HepG2 (cell line): ENCODE data around the gene S100A8. TPM values are rescaled to one million over a fixed set of nuclear protein-coding genes. Genes with fewer than 3 reads are reported as not detected.

Source experiments
- ATF1 ChIP-seq: IDR thresholded peaks from 2 replicates; pipeline ENCODE4 v1.6.1; 2016; ENCODE audit warnings: mild to moderate bottlenecking, control low read depth
- CBX2 ChIP-seq, 2 experiments: fragments of 200-600 bp in 1 of 2; sonication (generic); formaldehyde crosslinking in 1 of 2; IDR thresholded peaks; 2 replicates each; pipeline versions ENCODE4 v1.7.0 to v1.8.1; 2018 to 2022; ENCODE audit warnings: low read depth in 2 of 2, low read length in 1 of 2, mild to moderate bottlenecking in 1 of 2, missing genetic modification reagents in 1 of 2
- CEBPZ ChIP-seq: IDR thresholded peaks from 2 replicates; pipeline ENCODE4 v1.6.1; 2012; ENCODE audit warnings: low read length, improper control_type of control experiment
- CREBL2 ChIP-seq: sonication (generic); formaldehyde crosslinking; IDR thresholded peaks from 2 replicates; pipeline ENCODE4 v1.8.1; 2023; ENCODE audit warnings: missing genetic modification reagents, mild to moderate bottlenecking, borderline replicate concordance
- EEA1 ChIP-seq: sonication (generic); formaldehyde crosslinking; IDR thresholded peaks from 2 replicates; pipeline ENCODE4 v1.5.1; 2020; ENCODE audit warnings: mild to moderate bottlenecking, missing genetic modification reagents, borderline replicate concordance
- FOXP4 ChIP-seq: sonication (generic); formaldehyde crosslinking; IDR thresholded peaks from 2 replicates; pipeline ENCODE4 v1.4.0; 2020; ENCODE audit warnings: missing genetic modification reagents
- HDAC2 ChIP-seq: sonication (generic); formaldehyde crosslinking; IDR thresholded peaks from 2 replicates; pipeline ENCODE4 v1.4.0; 2020; ENCODE audit warnings: missing genetic modification reagents
- KAT8 ChIP-seq: IDR thresholded peaks from 2 replicates; pipeline ENCODE4 v1.6.1; 2016; ENCODE audit warnings: missing genetic modification reagents, missing compliant biosample characterization
- KLF9 ChIP-seq: IDR thresholded peaks from 2 replicates; pipeline ENCODE4 v1.6.1; 2016; ENCODE audit warnings: low read depth
- NCOR1 ChIP-seq: fragments of 200-600 bp; sonication (generic); IDR thresholded peaks from 2 replicates; pipeline ENCODE4 v1.7.0; 2017; ENCODE audit warnings: antibody characterized with exemption, low read length, borderline replicate concordance
- TOE1 ChIP-seq: sonication (generic); formaldehyde crosslinking; IDR thresholded peaks from 2 replicates; pipeline ENCODE4 v1.4.0; 2020; ENCODE audit warnings: mild to moderate bottlenecking, missing genetic modification reagents
- ZBTB44 ChIP-seq: sonication (generic); formaldehyde crosslinking; IDR thresholded peaks from 2 replicates; pipeline ENCODE4 v1.4.0; 2020; ENCODE audit warnings: missing genetic modification reagents
- ZNF143 ChIP-seq: sonication (generic); formaldehyde crosslinking; IDR thresholded peaks from 2 replicates; pipeline ENCODE4 v1.4.0; 2020; ENCODE audit warnings: missing genetic modification reagents
- ZNF335 ChIP-seq: sonication (generic); formaldehyde crosslinking; IDR thresholded peaks from 2 replicates; pipeline ENCODE4 v1.4.0; 2020; ENCODE audit warnings: missing genetic modification reagents
- ZNF431 ChIP-seq: sonication (generic); formaldehyde crosslinking; IDR thresholded peaks from 2 replicates; pipeline ENCODE4 v1.9.0; 2022; ENCODE audit warnings: missing genetic modification reagents, low read depth, mild to moderate bottlenecking, borderline replicate concordance
- ZNF580 ChIP-seq: IDR thresholded peaks from 2 replicates; pipeline ENCODE4 v1.6.1; 2016; ENCODE audit warnings: low read depth, borderline replicate concordance
- ZNF709 ChIP-seq: sonication (generic); formaldehyde crosslinking; IDR thresholded peaks from 2 replicates; pipeline ENCODE4 v1.5.0; 2020; ENCODE audit warnings: mild to moderate bottlenecking, missing genetic modification reagents
- ZSCAN20 ChIP-seq: sonication (generic); formaldehyde crosslinking; IDR thresholded peaks from 2 replicates; pipeline ENCODE4 v1.4.0; 2020; ENCODE audit warnings: missing genetic modification reagents, mild to moderate bottlenecking, borderline replicate concordance
- polyA plus RNA-seq, 8 experiments: library from polyadenylated mRNA; depleted of rRNA in 3 of 8; stranded (reverse) in 7 of 8; unstranded in 1 of 8; fragments of >200 nt; fragmentation: Illumina TruSeq in 4 of 8; extraction: Trizol in 4 of 8; gene quantifications; 2 replicates each; pipeline versions ENCODE4 v1.2.1 to v1.2.3, GENCODE V29; 2011 to 2016; ENCODE audit warnings: low read depth in 4 of 8, missing spikeins in 1 of 8, mixed read lengths in 1 of 8; ENCODE audit not compliant: insufficient read depth in 1 of 8
- total RNA-seq, 5 experiments: library from RNA; depleted of rRNA; stranded (reverse); fragments of >200 nt; fragmentation: Illumina TruSeq; extraction: Trizol; gene quantifications; 2 replicates each; pipeline ENCODE4 v1.2.3, GENCODE V29; 2016; ENCODE audit warnings: low read depth in 1 of 5
- TF ChIP-seq, protein P1 (sequence below): sonication (generic); formaldehyde crosslinking; IDR thresholded peaks from 2 replicates; pipeline ENCODE4 v1.5.1; 2020; ENCODE audit warnings: missing genetic modification reagents, mild to moderate bottlenecking, borderline replicate concordance
- TF ChIP-seq, protein P2 (sequence below): sonication (generic); formaldehyde crosslinking; IDR thresholded peaks from 2 replicates; pipeline ENCODE4 v1.4.0; 2020; ENCODE audit warnings: missing genetic modification reagents

The S100A8 gene
- total and polyA plus RNA-seq, 2 of the 13 experiments (the other 11 are each of a cell fraction or from before 2014, with no cell fraction given) = not detected

- peak; percentile 83; the same call in 1 of the 2 replicates for TF ChIP-seq ZNF580 (CRISPR knock-in tag)
- TF ChIP-seq, protein P1, sequence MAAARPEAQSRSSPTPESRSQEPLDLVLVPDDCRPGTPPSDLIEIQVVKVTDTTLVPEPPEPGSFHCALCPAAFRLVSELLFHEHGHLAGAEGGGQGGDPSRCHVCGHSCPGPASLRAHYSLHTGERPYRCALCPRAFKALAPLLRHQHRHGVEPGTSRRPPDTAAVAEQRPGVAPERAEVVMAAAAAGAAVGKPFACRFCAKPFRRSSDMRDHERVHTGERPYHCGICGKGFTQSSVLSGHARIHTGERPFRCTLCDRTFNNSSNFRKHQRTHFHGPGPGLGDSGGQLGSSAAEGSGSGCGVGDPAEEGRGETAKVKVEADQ (CRISPR knock-in tag) = no peak
- no peak for TF ChIP-seq CEBPZ
- TF ChIP-seq TOE1 (CRISPR knock-in tag) = no peak
- no peak for TF ChIP-seq CREBL2 (CRISPR knock-in tag)
- no peak for TF ChIP-seq EEA1 (CRISPR knock-in tag)
- no peak for TF ChIP-seq NCOR1
- TF ChIP-seq ZNF709 (CRISPR knock-in tag) = no peak
- TF ChIP-seq ATF1 (CRISPR knock-in tag) = peak; percentile 90
- no peak for TF ChIP-seq FOXP4 (CRISPR knock-in tag)
- TF ChIP-seq ZSCAN20 = no peak
- TF ChIP-seq ZBTB44 (CRISPR knock-in tag) = no peak
- TF ChIP-seq CBX2 (IDR thresholded peaks at IDR 0.05; ENCODE audit: low read depth, low read length) = no peak
- TF ChIP-seq CBX2 (CRISPR knock-in tag; IDR thresholded peaks at IDR 0.05; ENCODE audit: low read depth) = no peak
- 0 out of 2 replicates have a peak, but pooled peaks have one; percentile 45 for TF ChIP-seq ZNF335 (CRISPR knock-in tag)
- 0 out of 2 replicates have a peak, but pooled peaks have one; percentile 39 for TF ChIP-seq KAT8 (CRISPR knock-in tag)
- no peak for TF ChIP-seq ZNF431 (CRISPR knock-in tag)
- peak; percentile 32; the same call in 1 of the 2 replicates for TF ChIP-seq KLF9
- peak; percentile 62; the same call in 1 of the 2 replicates for TF ChIP-seq HDAC2 (CRISPR knock-in tag)
- no peak for TF ChIP-seq ZNF143 (CRISPR knock-in tag)
- TF ChIP-seq, protein P2, sequence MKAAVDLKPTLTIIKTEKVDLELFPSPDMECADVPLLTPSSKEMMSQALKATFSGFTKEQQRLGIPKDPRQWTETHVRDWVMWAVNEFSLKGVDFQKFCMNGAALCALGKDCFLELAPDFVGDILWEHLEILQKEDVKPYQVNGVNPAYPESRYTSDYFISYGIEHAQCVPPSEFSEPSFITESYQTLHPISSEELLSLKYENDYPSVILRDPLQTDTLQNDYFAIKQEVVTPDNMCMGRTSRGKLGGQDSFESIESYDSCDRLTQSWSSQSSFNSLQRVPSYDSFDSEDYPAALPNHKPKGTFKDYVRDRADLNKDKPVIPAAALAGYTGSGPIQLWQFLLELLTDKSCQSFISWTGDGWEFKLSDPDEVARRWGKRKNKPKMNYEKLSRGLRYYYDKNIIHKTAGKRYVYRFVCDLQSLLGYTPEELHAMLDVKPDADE (CRISPR knock-in tag) = no peak
These were observed 31.7 kb upstream of the S100A8 start (continued) for GRCh38 chr1:153422450-153423068.
